GM20000 (cell line): ENCODE data around the gene DCTN4.

Experiments
- DNase-seq: peaks from one replicate; pipeline ENCODE4 v3.0.0; 2012; ENCODE audit warnings: low spot score
- CTCF ChIP-seq: IDR thresholded peaks from 2 replicates; pipeline ENCODE4 v1.5.1; 2012; ENCODE audit warnings: mild to moderate bottlenecking, control low read depth; ENCODE audit errors: extremely low read depth, missing control alignments

DCTN4 gene

GRCh38 chr5:150764530-150764929 lies 5.7 kb upstream of the DCTN4 start:
- TF ChIP-seq CTCF: no peak
- no peak for DNase-seq

GRCh38 chr5:150763023-150763769 lies 4.4 kb upstream of the DCTN4 start:
- no peak for DNase-seq

GRCh38 chr5:150762211-150762610 lies 3.4 kb upstream of the DCTN4 start:
- no peak for TF ChIP-seq CTCF
- DNase-seq: no peak

More at GRCh38 chr5:150763023-150763769, 4.4 kb upstream of the DCTN4 start:
- no peak for TF ChIP-seq CTCF

GRCh38 chr5:150759334-150759583 lies 442 bp upstream of the DCTN4 start:
- DNase-seq: no peak
- no peak for TF ChIP-seq CTCF

- TF ChIP-seq CTCF: no peak
- no peak for DNase-seq
Observed at GRCh38 chr5:150758203-150758530, 650 bp downstream of the DCTN4 start.

- no peak for TF ChIP-seq CTCF
- DNase-seq: no peak
Observed at GRCh38 chr5:150757087-150757649, 1.6 kb downstream of the DCTN4 start.

GRCh38 chr5:150753863-150754262 lies 5.0 kb downstream of the DCTN4 start:
- TF ChIP-seq CTCF: no peak

More at GRCh38 chr5:150753863-150754262, 5.0 kb downstream of the DCTN4 start:
- no peak for DNase-seq
